GM21529 (cell line): ENCODE data around the gene GLRA3.
A peak's percentile ranks its signal among the peaks of the same experiment; 100 is the strongest.
"Not testable (repeated sequence)": the region's sequence is repeated elsewhere in the genome, so short reads cannot be mapped to it uniquely, and the experiment has no call there.

Experiments used
- ATAC-seq: cut with Tn5 transposase; IDR thresholded peaks from one replicate; pipeline ENCODE4 v1.9.1; 2021; ENCODE audit not compliant: unreplicated experiment

Gene GLRA3

DNA sequence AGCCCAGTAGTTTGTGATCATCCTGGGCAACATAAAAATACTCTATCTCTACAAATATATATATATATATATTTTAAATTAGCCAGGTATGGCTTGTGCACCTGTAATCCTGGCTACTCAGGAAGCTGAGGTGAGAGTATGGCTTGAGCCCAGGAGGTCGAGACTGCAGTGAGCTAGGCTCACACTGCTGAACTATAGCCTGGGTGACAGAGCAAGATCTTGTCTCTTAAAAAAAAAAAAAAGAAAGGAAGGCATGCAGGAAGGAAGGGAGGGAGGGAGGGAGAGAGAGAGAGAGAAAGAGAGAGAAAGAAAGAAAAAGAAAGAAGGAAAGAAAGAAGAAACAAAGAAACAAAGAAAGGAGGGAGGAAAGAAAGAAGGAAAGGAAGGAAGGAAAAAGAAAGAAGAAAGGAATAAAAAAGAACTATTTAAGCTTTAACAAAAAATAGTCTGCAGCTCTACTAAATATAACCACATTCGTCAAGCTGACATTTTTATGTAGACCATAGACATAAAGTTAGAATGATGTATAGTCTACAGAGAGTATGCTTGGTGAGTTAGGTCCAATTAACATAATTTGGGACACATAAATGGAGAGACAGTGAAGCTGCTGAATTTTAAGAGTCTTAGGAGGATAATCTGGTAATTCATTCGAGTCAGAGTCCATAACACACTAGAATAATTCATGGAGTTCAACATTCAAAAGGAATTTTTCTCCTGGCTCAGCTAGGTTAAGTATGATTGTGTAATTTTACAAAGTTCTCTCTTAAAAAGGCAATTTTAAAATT, 111.9 kb downstream of the GLRA3 start:
- no peak for ATAC-seq

DNA sequence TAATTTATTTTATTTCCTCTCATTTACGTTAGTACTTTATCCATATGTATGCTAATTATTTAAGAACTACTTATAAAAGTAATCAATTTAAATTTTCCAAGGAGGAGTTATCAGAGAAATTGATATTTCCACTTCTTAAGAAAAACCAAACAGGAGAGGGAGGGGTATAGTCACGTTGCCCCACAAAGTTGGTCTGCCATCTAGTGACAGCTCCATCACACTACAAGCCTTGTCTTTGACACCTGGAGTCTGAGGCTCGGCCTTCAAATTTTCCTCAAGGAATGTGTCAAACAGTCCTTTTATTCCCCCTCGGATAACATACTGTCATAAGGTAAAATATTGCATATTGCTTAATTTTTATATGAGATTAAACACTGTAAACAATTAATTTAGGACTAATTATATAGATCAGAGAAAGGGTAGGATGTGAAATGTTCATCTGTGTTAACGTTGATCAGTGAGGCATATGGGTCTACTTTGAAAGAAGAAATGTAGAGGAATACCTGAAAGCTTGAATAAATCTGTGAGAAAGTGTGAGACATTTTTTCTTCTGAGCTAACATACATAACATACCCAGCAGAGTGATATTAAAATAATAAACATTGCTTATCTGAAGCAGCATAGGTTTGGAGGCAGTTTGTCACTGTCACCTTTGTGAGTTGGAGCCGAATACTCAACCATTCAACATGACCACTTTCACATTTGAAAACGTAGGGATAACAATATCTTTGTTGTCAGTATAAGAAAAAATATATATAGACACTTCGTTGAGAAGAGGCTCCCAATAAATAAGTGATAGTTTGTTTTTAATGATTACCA, 114.4 kb downstream of the GLRA3 start:
- ATAC-seq: peak; percentile 95

DNA sequence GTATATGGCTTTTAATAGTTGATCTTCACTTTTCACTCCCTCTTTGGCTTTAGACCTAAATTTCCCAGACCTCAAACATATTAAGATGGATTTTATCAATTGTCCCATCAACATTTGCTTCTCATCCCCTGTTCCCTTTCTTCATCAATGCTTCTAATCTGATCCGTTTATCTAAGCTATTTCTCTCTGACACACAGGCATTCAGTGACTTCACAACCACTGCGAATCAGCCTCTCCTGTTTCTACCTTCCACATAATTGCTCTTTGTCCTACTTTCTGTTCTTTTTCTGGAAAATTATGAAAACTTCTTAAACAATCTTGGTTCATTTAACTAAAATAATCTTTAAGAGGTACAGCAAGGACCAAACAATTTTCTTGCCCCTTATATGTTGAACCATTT, 115.2 kb downstream of the GLRA3 start:
- ATAC-seq: no peak

DNA sequence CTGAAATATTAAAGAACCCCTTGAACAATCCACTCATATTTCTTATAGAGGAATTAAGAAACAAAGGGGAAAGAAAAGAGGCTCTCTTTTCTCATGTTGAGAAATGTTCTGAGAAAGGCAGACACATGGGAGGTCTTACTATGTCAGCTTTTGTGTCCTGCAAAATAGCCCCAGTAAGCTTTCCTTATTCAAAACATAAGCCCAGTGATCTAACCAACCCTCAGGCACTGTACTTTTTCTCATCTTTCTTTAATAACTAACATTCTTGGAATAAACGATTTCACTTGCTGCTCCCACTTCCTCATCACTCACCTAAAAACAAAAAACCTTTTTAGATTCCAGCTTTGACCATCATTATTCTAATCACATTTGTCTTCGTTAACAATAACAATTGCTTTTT, 115.9 kb downstream of the GLRA3 start:
- no peak for ATAC-seq

DNA sequence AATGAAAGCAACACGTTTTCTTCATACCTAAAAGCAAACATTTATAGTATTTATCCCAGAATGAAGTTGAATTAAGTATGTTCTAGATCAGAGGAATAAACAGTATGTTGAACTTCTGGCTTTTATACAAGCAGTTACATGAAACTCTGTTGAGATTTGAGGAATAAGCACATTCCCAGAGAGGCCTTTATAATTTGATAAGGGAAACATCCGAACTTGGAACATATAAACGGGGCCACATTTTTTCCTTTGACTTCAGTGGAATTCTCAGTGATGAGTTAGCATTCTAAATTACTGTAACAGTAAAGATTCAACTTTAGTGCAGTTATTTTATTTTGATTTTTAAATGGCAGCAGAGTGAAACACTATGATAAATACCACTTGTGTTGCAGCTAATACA, 119.5 kb downstream of the GLRA3 start:
- no peak for ATAC-seq

DNA sequence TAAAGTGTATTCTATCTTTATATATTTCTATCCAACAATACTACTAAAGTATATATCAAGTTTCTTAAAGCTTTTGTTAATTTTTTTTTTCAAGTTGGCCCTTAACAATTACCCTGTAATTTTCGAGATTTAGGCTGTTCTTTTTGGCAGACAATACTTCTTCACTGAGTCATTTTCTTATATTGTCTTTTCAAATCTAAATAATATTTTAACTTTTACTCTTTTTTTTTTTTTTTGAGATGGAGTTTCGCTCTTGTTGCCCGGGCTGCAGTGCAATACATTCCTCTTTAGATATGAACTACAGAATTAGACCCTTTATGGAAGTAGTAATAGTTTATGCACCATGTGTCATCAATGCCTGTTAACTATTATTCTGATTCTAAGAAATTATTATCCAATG, 120.7 kb downstream of the GLRA3 start:
- no peak for ATAC-seq

DNA sequence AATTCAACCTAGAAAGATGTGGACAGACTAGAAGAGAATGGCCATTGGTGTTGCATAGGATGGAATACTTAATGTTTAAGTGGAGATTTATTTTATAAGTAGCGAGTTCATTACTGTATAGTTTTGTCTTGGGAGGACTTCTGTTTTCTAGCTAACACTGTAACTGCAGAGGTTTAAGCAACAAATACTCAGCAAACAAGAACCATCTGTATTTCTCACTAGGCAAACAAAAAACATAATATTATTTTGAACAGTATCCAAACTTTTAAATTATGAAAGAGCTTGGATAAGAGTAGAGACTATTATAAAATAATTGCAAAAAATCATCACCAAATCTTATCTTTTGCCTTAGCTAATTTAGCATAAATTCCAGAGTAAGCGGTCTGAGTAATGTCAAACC, 121.1 kb downstream of the GLRA3 start:
- ATAC-seq: no peak

DNA sequence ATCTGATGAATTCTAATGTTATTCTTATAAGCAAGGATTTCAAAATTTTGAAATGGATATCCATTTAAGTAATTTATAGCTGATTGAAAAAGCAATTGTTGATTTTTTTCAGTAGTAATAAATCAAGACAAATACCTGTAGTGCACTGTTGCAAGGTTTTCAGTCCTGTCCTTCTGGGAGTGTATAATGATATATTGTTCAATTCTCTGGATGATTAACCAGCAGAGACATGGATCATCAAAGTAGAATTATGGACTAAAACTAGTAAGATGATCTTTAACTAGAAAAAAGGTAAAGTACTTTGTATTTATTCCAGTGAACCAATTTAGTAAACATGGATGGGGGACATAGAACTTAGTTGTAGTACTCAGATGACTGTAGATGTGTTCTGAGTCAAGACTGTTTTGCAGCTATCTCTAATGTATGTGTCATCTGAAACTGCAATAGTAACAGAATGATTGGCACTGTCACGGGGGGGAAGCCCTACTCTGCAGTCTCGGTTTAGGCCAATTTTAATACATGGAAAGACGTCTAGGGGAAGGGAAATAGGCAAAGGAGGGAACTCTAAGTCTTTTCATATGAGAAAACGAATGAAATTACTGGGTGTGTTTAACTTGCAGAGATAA, 121.9 kb downstream of the GLRA3 start:
- peak; percentile 99 for ATAC-seq

DNA sequence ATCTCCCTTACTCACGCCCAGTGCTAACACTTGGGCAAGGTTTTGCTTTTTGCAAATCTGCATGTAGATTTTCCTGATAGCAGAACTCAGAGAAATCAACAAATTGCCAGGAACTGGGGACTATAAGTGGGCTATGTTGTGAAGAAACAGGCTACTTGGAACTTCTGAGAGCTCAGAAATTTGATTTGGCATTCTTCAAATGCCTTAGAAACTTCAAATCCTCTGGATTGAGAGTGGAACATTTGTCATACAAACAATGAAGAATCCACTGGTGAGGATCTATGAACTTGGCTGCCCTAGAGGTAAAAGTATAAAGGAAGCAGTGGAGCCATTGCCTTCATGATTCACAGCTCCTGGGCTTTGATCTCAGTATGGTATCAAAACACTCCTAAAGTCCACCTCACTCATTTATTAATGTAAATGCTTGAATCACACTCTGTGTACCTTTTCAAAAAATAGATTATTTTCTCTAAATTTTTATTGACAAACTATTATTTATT, 126.0 kb downstream of the GLRA3 start:
- no peak for ATAC-seq

DNA sequence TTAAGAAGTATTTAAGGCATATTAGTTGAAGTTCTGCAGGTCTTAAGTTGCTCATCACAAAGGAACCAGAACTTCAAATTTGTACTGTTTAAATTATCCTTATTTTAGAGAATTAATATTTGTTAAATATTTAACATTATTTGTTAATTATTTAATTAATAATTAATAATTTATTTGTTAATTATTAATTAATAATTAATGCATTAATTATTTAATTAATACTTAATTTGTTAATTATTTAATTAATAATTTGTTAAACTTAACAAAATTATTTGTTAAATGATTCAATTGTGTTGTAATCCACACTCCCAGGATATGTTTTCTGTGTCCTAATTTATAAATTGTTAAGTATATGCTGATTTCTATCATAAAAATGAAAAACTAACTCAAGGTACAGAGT, 129.4 kb downstream of the GLRA3 start:
- ATAC-seq: no peak

DNA sequence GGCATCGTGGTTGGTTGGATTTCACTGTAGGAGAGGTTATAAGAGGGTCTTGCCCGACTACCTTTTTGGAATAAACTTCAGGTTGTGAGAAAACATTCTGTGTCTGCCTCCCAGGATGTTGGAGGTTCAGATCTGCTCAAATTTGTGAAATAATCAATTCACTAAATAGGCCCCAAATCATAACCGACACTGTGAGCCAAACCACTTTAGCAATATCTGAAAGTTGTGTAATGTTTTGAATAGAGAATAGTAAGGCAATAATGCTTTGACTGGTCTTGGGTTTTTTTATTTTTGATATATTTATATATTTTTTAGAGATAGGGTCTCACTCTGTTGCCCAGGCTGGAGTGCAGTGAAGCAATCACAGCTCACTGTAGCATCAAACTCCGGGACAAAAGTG, 131.2 kb downstream of the GLRA3 start:
- ATAC-seq: no peak

DNA sequence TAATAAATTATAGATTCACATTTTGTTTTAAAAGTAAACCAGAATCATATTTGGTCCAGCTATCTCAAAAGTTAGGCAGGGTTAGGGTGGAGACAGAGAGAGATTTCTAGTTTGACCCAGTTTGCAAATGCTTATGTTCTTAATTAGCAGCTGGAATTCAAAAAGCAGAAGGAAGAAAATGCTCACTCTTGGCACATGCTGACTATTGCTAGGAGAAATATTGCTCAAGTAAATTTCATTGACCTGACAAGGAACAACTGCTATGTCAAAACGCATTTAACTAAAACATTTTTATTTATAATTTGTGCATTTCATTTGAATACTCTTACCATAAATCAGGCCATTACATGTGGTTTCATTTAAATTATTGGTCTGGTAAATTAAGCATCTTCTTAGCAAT, 131.8 kb downstream of the GLRA3 start:
- ATAC-seq: no peak

DNA sequence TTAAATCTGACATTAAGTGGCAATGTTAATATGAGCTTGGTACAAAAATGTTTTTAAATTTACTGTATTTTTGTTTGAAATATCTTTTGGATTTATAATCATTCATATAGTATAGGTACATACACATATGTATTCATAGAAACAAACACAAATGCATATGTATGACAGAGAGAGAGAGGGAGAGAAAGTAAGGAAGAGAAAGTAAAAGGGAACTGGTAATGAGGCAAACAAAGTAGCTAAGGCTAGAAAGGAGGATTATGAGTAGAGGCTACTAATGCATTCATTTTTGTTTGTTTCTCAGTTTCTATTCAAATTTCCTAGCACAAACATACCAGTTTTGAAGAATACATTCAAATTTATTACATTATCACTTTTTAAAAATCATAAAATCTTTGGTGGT, 132.4 kb downstream of the GLRA3 start:
- ATAC-seq: no peak

DNA sequence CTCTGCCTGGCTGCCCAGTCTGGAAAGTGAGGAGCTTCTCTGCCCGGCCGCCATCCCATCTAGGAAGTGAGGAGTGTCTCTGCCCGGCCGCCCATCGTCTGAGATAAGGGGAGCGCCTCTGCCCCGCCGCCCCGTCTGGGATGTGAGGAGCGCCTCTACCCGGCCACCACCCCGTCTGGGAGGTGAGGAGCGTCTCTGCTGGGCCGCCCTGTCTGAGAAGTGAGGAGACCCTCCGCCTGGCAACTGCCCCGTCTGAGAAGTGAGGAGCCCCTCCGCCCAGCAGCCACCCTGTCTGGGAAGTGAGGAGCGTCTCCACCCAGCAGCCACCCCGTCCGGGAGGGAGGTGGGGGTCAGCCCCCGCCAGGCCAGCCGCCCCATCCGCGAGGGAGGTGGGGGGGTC, 137.2 kb downstream of the GLRA3 start:
- not testable (repeated sequence) for ATAC-seq

DNA sequence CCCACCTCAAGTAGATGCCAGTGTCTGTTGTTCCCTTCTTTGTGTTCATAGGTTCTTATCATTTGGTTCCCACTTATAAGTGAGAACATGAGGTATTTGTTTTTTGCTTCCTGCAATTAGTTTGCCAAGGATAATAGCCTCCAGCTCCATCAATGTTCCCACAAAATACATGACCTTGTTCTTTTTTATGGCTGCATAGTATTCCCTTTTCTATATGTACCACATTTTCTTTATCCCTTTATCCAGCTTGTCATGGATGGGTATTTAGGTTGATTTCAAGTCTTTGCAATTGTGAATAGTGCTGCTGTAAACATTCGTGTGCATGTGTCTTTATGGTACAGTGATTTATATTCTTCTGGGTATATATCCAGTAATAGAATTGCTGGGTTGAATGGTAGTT, 138.4 kb downstream of the GLRA3 start:
- no peak for ATAC-seq

DNA sequence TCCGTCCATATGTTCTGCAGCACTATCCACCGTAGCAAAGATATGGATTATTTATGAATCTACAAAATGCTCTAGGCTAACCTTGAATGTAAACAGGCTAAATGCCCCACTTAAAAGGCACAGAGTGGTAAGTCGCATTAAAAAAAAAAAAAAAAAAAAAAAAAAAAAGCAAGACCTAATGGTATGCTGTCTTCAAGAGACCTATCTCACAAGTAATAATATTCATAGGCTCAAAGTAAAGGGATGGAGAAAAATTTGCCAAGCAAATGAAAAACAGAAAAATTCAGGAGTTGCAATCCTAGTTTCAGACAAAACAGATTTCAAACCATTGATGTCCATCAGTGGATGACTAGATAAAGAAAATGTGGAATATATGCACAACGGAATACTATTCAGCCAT, 139.4 kb downstream of the GLRA3 start:
- no peak for ATAC-seq

DNA sequence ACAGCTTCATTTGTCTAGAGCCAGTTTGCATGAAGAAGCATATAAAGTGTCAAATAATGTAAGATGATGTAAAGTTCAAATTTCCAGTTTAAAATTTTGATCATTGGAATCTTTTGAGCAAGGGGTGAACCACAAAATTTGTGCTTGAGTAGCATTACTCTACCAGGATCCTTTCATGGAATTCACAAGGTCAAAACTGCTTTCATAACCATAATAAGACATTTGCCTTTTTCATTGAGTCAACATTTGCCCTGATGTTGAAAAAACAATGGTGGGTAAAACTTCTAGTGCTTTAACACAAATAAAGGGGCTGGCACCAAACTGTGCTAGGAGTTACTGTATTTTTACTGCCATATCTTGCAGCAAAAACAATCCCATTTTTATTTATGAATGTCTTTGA, 142.2 kb downstream of the GLRA3 start:
- ATAC-seq: no peak

DNA sequence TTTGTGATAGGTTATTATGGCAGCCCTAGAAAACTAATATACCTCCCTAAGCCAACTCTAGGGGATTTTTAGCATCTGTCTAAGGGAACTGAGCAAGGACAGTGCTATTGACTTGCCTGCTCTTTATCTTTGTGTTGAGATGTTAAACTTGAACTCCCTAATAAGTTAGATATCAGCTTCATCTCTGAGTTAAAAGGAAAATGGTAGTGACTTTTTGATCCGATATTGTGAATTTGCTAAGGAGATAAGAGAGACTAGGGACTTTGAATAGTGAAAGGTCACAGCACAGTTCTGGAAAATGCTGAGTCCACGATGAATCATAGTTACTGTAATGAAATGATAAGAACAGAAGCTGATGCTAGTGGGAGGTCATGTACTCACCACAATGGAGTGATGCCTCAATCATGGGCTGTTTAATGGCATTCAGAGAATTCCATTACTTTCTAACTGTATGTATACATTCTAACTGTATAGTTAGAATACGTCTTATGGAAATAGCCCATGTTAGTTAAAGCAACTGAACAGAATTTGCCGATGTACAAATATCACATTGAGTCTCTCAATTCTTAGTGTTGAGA, 147.2 kb downstream of the GLRA3 start:
- ATAC-seq: no peak

DNA sequence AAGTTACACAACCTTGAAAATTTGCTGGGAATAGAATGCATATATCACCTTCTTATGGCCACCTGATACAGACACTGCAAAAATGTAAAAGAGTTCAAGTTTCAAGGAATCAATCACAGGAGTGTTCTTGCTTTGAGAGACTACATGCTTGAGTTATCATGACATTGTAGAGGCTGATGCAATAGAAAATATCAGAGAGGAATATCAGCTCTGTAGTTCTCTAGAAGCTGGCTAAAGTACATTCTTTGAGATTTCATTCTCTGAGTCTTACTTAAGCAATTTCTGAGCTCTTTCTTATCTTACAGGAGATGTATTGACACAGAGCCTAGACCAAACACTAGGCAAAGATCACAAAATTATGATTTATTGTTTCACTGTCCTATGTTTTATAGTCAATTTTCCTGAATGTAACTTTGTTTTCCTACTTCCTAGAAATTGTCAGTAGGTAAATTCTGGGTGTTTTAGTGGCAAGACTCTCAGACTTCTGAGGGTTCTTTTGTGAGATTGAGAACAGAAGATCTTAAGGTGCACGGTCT, 154.7 kb downstream of the GLRA3 start:
- ATAC-seq: no peak

DNA sequence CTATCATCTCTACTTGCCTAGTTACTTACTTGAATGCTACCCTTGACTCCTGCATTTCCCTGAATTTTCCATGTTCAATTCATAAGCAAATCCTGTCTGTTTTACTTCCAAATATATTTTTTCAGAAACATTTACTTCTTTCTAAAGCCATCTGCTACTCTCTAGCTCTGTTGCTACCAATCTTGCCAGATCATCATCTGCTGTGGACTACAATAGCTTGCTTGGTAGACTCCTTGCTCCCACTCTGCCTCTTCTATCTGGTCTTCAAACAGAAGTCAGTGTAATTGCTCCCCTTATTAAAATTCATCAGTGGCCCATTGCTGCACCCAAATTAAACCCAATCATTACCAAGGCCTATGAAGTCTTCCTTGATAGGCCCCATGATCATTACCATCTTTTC, 155.2 kb downstream of the GLRA3 start:
- ATAC-seq: no peak

DNA sequence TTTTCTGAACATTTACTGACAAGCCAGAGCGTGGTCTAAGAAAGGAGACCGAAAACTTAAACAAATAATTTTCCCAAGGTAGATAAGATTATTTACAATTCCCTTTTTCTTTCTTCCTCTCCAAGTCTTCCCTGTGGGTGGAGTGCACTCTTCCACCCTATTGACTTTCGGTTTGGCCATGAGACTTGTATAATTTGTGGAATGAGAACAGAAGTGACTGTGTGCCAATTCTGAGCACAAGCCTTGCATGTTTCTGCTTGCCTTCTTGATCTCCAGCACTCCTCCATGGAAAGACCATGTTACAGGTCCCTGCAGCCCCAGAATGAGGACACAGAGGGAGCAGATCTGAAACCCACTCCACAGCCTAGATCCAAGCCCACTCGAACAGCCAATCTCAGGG, 156.8 kb downstream of the GLRA3 start:
- no peak for ATAC-seq
